Large intestine (tissue), 3 donors: ENCODE measurements around the gene GBX1. TPM values are rescaled to one million over a fixed set of nuclear protein-coding genes. Genes with fewer than 3 reads are reported as not detected.
A peak's percentile ranks its signal among the peaks of the same experiment; 100 is the strongest.

Source experiments
- DNase-seq, 2 donors: peaks; one replicate each; pipeline versions ENCODE4 v3.0.0 to v3.0.0-alpha.2; 2013
- H3K27ac ChIP-seq: one replicate; pipeline ENCODE4 v1.5.1; 2013; ENCODE audit warnings: low read length
- H3K27me3 ChIP-seq: 2 replicates; pipeline ENCODE4 v1.6.1; 2013; ENCODE audit warnings: low read length; ENCODE audit not compliant: control insufficient read depth, insufficient read depth
- H3K36me3 ChIP-seq: 2 replicates; pipeline ENCODE4 v1.6.1; 2013; ENCODE audit warnings: low read length; ENCODE audit not compliant: control insufficient read depth, insufficient read depth
- H3K4me1 ChIP-seq: one replicate; pipeline ENCODE4 v1.6.1; 2013; ENCODE audit warnings: low read length; ENCODE audit not compliant: control insufficient read depth, insufficient read depth
- H3K4me3 ChIP-seq: one replicate; pipeline ENCODE4 v1.5.1; 2013; ENCODE audit warnings: low read length
- H3K9me3 ChIP-seq: one replicate; pipeline ENCODE4 v1.6.1; 2013; ENCODE audit warnings: mild to moderate bottlenecking, low read depth, low read length, moderate library complexity; ENCODE audit not compliant: control insufficient read depth
- WGBS: methylation state at CpG from one replicate; pipeline ENCODE4 v1.1.5; 2013; ENCODE audit warnings: low lambda C conversion rate; ENCODE audit not compliant: insufficient coverage; 5-methylcytosine and 5-hydroxymethylcytosine counted together
- polyA plus RNA-seq: library from polyadenylated mRNA; unstranded; fragments of 120-200 nt; gene quantifications from one replicate; pipeline ENCODE4 v1.2.1, GENCODE V29; 2013

GBX1 gene
- polyA plus RNA-seq, 1 donor = 0.07 TPM

DNA sequence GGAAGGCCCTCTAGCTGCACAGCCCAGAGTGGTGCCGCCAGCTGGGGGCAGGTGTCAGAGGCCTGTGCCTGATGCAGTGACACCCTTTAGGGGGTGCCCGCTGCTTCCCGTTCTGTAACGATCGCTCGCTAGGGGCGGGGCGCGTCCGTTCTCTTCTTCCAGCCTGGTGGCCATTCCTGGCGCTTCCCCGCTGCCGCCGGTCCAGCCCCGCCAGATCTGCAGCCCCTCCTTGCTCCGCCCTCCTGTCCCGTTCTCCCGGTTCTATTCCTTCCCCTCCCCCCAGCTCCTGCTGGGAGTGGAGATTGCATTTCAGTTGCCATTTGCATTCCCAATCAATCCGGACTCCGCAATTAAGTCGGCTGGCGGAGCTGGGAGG is 42.0 kb downstream of the GBX1 start:
- Histone ChIP-seq H3K36me3 (peaks cover 58% of the 10 kb centered on the region), H3K4me1 (peaks cover 22% of the 10 kb centered on the region), H3K27me3 (no peaks in the 10 kb centered on the region), H3K4me3 (peak overlapping the region; percentile 48), H3K27ac (no peak overlapping the region), H3K9me3 (peaks cover 7% of the 10 kb centered on the region)
- no CpG with 5 or more reads among the region's 22 CpGs for WGBS
- peak in 1 of 2 donors; percentile 51 for DNase-seq

- DNase-seq = no peak
- Histone ChIP-seq H3K9me3 (peaks cover 7% of the 10 kb centered on the region), H3K36me3 (peaks cover 58% of the 10 kb centered on the region), H3K27ac (no peak overlapping the region), H3K27me3 (no peaks in the 10 kb centered on the region), H3K4me3 (peak overlapping the region; percentile 48), H3K4me1 (peaks cover 18% of the 10 kb centered on the region)
- 90% methylated on average over 2 of the region's 14 CpGs for WGBS
Measured at GRCh38 chr7:151124899-151125399, 42.5 kb downstream of the GBX1 start.

DNA sequence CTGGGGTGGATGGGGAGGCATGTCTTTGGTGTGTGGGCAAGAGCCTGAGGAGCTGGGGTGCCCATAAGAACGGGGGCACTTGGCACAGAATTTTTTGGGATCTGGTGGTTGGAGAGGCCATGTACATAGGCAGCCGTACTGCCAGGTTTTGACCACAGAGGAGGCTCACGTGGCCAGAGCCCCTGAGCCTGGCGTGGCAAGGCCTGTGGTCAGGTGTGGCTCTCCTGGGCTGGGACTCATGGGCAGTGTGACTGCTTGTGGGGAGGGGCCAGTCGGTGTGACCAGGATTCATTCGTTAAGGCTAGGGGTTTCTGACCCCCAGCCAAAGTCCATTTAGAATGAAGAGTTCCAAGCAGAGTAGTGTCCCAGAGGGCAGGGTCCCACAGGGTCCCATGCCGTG is 43.0 kb downstream of the GBX1 start:
- Histone ChIP-seq H3K27ac (no peak overlapping the region), H3K4me1 (peaks cover 15% of the 10 kb centered on the region), H3K36me3 (peaks cover 60% of the 10 kb centered on the region), H3K27me3 (no peaks in the 10 kb centered on the region), H3K4me3 (no peak overlapping the region), H3K9me3 (peaks cover 7% of the 10 kb centered on the region)
- no peak for DNase-seq
- no CpG with 5 or more reads among the region's 7 CpGs for WGBS

DNA sequence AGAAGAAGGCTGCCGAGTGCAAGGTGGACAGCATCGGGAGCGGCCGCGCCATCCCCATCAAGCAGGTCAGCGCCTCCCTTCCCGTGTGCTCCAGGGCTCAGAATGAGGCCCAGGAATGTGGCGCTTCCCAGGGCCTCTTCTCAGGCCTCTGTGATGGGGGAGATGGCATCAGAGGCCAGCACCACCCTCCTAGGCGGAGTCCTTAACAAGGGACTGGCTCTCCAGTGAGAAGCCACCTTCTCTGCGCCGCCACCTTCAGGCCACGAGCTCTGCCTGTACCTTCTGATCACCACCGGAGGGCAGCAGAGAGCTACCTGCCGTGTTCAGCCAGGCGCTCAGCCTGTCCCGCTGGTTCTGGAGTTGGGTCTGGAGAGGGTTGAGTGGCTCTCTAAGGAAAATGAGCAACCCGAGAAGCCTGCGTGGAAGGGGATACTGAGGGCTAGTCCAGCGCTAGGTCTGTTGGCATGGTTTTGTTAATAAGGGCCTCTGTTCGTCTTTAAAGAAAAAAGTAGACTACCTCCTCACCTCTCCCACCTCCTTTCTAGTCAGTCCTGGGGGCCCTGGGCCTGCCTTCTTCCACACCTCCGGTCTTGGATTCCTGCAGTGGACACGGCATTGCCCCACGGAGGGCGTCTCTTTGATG is 43.6 kb downstream of the GBX1 start:
- Histone ChIP-seq H3K27ac (no peak overlapping the region), H3K4me3 (no peak overlapping the region), H3K4me1 (peaks cover 12% of the 10 kb centered on the region), H3K27me3 (no peaks in the 10 kb centered on the region), H3K9me3 (peaks cover 7% of the 10 kb centered on the region), H3K36me3 (peaks cover 61% of the 10 kb centered on the region)
- WGBS = no CpG with 5 or more reads among the region's 24 CpGs
- peak; percentile 70 to 77 for DNase-seq

- Histone ChIP-seq H3K36me3 (peaks cover 61% of the 10 kb centered on the region), H3K27me3 (no peaks in the 10 kb centered on the region), H3K9me3 (peaks cover 7% of the 10 kb centered on the region), H3K4me1 (peaks cover 12% of the 10 kb centered on the region), H3K4me3 (no peak overlapping the region), H3K27ac (no peak overlapping the region)
- 81% methylated on average over 3 of the region's 50 CpGs for WGBS
- DNase-seq = no peak
Measured at GRCh38 chr7:151123158-151123821, 44.2 kb downstream of the GBX1 start.

DNA sequence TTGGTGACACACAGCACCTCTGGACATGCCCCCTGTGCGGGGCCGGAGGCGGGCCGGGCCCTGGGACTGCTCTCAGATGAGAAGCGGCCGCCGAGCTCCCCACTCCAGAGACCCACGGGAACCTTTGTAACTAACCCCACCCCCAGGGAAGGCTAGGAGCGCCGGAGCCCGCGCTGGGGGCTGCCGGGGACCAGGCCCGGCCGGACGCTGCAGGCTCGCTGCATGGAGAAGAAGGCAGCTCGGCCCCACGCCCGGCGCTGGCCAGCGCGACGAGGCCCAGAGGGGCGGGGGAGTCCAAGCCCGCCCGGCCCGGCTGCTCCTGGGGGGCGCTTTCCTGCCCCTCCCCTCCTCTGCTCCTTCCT is 44.7 kb downstream of the GBX1 start:
- no peak for DNase-seq
- peaks cover 7% of the 10 kb centered on the region for H3K9me3 ChIP-seq
- H3K36me3 ChIP-seq = peaks cover 61% of the 10 kb centered on the region
- no peak overlapping the region for H3K27ac ChIP-seq
- no peak overlapping the region for H3K4me3 ChIP-seq
- H3K27me3 ChIP-seq = no peaks in the 10 kb centered on the region
- peaks cover 12% of the 10 kb centered on the region for H3K4me1 ChIP-seq
- WGBS = no CpG with 5 or more reads among the region's 29 CpGs

DNA sequence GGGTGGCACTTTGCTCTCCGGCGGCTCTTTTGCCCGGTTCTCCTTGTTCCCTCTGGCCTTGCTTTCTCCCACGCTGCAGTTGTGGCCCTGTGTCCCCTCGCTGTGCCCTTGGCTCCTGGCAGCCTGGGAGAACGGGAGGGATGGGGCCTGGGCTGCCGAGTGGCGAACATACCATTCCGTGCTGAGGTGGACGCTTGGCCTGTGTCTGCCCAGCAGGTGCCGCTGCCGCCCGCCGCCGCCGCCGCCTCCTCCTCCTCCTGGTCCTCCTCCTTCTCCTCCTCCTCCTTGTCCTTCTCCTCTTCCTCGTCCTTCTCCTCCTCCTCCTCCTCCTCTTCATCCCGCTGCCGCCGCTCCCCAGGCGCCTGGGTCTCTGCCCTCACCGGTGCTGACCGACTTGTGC is 45.2 kb downstream of the GBX1 start:
- Histone ChIP-seq H3K4me1 (peaks cover 12% of the 10 kb centered on the region), H3K9me3 (peaks cover 7% of the 10 kb centered on the region), H3K4me3 (no peak overlapping the region), H3K27me3 (no peaks in the 10 kb centered on the region), H3K36me3 (peaks cover 65% of the 10 kb centered on the region), H3K27ac (no peak overlapping the region)
- 70% methylated on average over 10 of the region's 24 CpGs for WGBS
- no peak for DNase-seq

DNA sequence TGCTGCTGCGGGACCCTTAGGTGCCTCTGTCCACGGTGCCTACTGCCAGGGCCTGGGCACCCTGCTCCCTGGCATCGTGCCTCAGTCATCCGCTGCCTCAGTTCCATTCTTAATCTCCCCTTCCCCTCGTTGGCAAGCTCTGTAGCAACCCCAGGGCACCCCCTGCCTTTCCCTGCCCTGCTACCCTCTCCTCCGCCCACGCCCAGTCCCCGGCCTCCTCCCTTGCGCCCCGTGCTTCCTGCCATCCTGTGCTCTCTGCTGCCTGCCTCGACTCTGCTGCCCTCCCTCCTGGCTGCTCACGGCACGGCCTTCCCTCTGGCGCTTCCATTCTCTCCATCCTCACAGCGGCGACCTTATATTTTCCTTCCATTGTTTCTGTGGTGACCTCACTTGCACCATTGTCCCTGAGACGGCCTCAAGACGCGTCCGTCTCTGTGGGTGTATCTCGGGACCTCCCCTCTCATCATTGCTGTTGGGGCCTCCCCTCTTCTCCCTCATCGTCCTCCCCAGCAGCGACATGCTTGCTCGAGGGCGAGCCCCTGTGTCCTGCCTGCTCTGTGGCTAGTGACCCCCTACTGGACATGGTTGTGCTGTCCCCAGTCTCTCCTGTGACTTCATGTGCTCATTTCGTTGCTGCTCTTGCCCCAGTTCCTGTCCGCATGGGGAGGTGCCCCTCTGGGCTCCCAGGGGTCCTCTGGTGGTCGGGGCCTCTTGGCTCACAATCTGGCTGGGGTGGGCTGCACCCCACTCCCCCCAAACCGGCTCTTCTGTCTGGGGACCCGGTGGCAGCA is 45.9 kb downstream of the GBX1 start:
- 88% methylated on average over 6 of the region's 30 CpGs for WGBS
- Histone ChIP-seq H3K36me3 (peaks cover 71% of the 10 kb centered on the region), H3K4me1 (peaks cover 12% of the 10 kb centered on the region), H3K9me3 (peaks cover 7% of the 10 kb centered on the region), H3K27me3 (no peaks in the 10 kb centered on the region), H3K4me3 (no peak overlapping the region), H3K27ac (no peak overlapping the region)
- no peak for DNase-seq

- peaks cover 12% of the 10 kb centered on the region for H3K4me1 ChIP-seq
- H3K4me3 ChIP-seq = no peak overlapping the region
- H3K27me3 ChIP-seq = no peaks in the 10 kb centered on the region
- peaks cover 7% of the 10 kb centered on the region for H3K9me3 ChIP-seq
- peaks cover 72% of the 10 kb centered on the region for H3K36me3 ChIP-seq
- DNase-seq = no peak
- no peak overlapping the region for H3K27ac ChIP-seq
- WGBS = no CpG with 5 or more reads among the region's 22 CpGs
Measured at GRCh38 chr7:151120896-151121295, 46.6 kb downstream of the GBX1 start.

- no peak overlapping the region for H3K27ac ChIP-seq
- H3K9me3 ChIP-seq = peaks cover 7% of the 10 kb centered on the region
- H3K4me1 ChIP-seq = peaks cover 6% of the 10 kb centered on the region
- no peak for DNase-seq
- H3K4me3 ChIP-seq = no peak overlapping the region
- no CpG with 5 or more reads among the region's 27 CpGs for WGBS
- no peaks in the 10 kb centered on the region for H3K27me3 ChIP-seq
- peaks cover 70% of the 10 kb centered on the region for H3K36me3 ChIP-seq
Measured at GRCh38 chr7:151119902-151120301, 47.6 kb downstream of the GBX1 start.
